ENCODE results near the gene NDUFS2. TPM values are rescaled to one million over a fixed set of nuclear protein-coding genes. Genes with fewer than 3 reads are reported as not detected.

NDUFS2 gene
- total and polyA plus RNA-seq, 10 of the 15 experiments (the other 5 are each of a cell fraction or from before 2014, with no cell fraction given), result 66.5 to 215 (median 148) TPM

GRCh38 chr1:161198194-161198896 is 3.8 kb upstream of the NDUFS2 start:
- Histone ChIP-seq H3K4me3 (no peak overlapping the region), H3K27ac (ENCODE audit: control insufficient read depth, insufficient read depth) (no peak overlapping the region), H3K36me3 (ENCODE audit: control insufficient read depth in 2 of 2, insufficient read depth in 2 of 2, low read length in 1 of 2) (no peaks in the 10 kb centered on the region), H4K20me1 (ENCODE audit: control insufficient read depth, insufficient read depth) (no peaks in the 10 kb centered on the region), H2AFZ (ENCODE audit: control insufficient read depth, low read depth, low read length) (no peak overlapping the region), H3K9me3 (replicated peaks; ENCODE audit: control insufficient read depth, insufficient read depth, low read length) (no peaks in the 10 kb centered on the region), H3K79me2 (ENCODE audit: control insufficient read depth, insufficient read depth, low read length) (peaks cover 15% of the 10 kb centered on the region), H3K27me3 (replicated peaks in 1 of 2; ENCODE audit: control insufficient read depth in 2 of 2, insufficient read depth in 2 of 2, low read length in 1 of 2) (no peaks in the 10 kb centered on the region), H3K4me2 (ENCODE audit: control insufficient read depth, insufficient read depth) (no peak overlapping the region), H3K9ac (ENCODE audit: control insufficient read depth, insufficient read depth, low read length) (no peak overlapping the region), H3K4me1 (ENCODE audit: control insufficient read depth, insufficient read depth, low read length) (peaks cover 32% of the 10 kb centered on the region)
- in situ Hi-C loops (cut with MboI), result loop anchor here (10.0 kb wide), 1 partner anchor 546 kb away; the partner anchor contains the start of gene DUSP12
- FAIRE-seq, result no peak
- DNase-seq (ENCODE audit: low read depth, low spot score), result no peak
- ChIA-PET CTCF (interaction anchor here (0.7 to 1.2 kb wide), 3 partner anchors 16 to 185 kb away, joined by 3 read pairs; partner anchors contain the start of gene TOMM40L), POLR2A (no interaction called here), SMC1A (ENCODE audit: uncharacterized antibody, unreplicated experiment) (no interaction called here), RAD21 (ENCODE audit: unreplicated experiment) (interaction anchor here (1.4 to 1.6 kb wide), 2 partner anchors 17 to 27 kb away, joined by 5 read pairs; partner anchors contain the start of gene TOMM40L)
- 57% methylated on average over 20 of the region's 20 CpGs for WGBS (ENCODE audit: insufficient coverage, insufficient replicate concordance, low lambda C conversion rate, missing lambda C conversion rate)
- no peak for ATAC-seq
- TF ChIP-seq ZZZ3 (IDR thresholded peaks at IDR 0.05; ENCODE audit: control insufficient read depth, insufficient read length, low read depth) (no peak), IKZF2 (IDR thresholded peaks at IDR 0.05) (no peak), HDAC6 (IDR thresholded peaks at IDR 0.05; ENCODE audit: unreplicated experiment) (no peak), STAT3 (IDR thresholded peaks at IDR 0.05; ENCODE audit: low read depth, low read length) (no peak), HDAC2 (IDR thresholded peaks at IDR 0.05) (no peak), RBBP5 (conservative IDR thresholded peaks at IDR 0.05) (no peak), EP300 (IDR thresholded peaks at IDR 0.05; ENCODE audit: borderline replicate concordance in 1 of 2, control insufficient read depth in 1 of 2, low read depth in 2 of 2, low read length in 2 of 2) (no peak), ETV6 (conservative IDR thresholded peaks at IDR 0.05 in 1 of 2, IDR thresholded peaks at IDR 0.05 in 1 of 2; ENCODE audit: borderline replicate concordance in 1 of 2, low read depth in 1 of 2) (no peak), RB1 (IDR thresholded peaks at IDR 0.05; ENCODE audit: borderline replicate concordance) (no peak), REST (IDR thresholded peaks at IDR 0.05; ENCODE audit: low read depth, low read length) (no peak), IKZF1 (conservative IDR thresholded peaks at IDR 0.05) (no peak), TAF1 (IDR thresholded peaks at IDR 0.05; ENCODE audit: borderline replicate concordance, low read depth, low read length) (no peak), KLF5 (IDR thresholded peaks at IDR 0.05; ENCODE audit: partially characterized antibody) (no peak)
- intact Hi-C loops (cut with micrococcal nuclease; ENCODE audit: unreplicated experiment), result no loop called here
- no TSS peak for BruUV-seq (replicated peaks)
